T-helper 1 cell treated with Interleukin-12 subunit alpha and Interleukin-12 subunit beta and Interleukin-4 antibody, amounts not matched to agents 30 ng/mL and 1 ng/mL, for 36 hours (primary cell): Measurements from ENCODE around the gene CLEC4F. TPM values are rescaled to one million over a fixed set of nuclear protein-coding genes. Genes with fewer than 3 reads are reported as not detected.

Experiments
- intact Hi-C: fragments of 100-400 bp; cut with micrococcal nuclease; formaldehyde crosslinking; loops from one replicate; pipeline ENCODE4 v1.15.1; 2024
- total RNA-seq: library from RNA; stranded (reverse); gene quantifications from 2 replicates; pipeline ENCODE4 v1.2.3, GENCODE V29; 2022

CLEC4F gene
- total RNA-seq, 1 donor from 2014 or later, result 0.12 TPM

DNA sequence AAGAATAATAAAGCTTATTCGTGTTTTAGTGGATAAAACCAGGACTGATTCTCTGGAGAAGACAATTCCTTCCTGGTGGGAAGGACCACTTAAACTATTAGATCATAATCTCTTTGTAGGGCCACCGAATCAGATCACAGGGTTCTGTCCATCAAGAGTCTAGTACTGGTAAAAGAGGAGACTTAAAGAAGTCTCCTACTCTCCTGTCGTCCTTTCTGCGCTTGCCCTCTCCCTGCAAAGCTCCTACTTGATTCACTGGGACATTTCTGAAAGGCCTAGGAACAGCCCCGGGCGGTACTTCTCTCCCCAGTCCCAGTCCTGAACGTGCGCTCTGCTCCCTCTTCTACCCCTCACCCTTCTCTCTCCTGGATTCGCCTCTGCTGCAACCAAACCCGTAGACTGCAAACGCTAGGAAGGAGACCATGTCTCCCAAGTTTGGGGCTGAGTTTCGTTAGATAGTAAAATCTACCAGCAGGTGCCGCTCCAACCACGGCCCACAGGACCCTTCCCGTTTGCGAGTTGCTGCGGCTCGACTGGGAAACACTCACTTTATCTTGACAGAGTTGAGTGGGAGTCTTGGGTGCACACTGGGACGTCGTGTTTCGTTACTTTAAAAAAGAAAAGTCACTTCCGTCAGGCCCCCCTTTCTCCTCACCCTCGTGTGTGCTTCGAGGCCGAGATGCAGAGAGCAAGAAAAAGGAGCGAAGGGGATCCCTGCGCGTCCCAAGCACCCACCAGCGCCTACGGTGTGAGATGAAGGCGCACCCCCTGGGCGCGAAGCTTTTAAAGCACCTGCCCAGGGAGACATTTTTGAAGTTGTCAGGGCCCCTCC lies 30.9 kb downstream of the CLEC4F start:
- intact Hi-C loops, result loop anchor here (1.0 to 5.0 kb wide), 5 partner anchors 73 to 237 kb away; partner anchors contain the start of gene TGFA

DNA sequence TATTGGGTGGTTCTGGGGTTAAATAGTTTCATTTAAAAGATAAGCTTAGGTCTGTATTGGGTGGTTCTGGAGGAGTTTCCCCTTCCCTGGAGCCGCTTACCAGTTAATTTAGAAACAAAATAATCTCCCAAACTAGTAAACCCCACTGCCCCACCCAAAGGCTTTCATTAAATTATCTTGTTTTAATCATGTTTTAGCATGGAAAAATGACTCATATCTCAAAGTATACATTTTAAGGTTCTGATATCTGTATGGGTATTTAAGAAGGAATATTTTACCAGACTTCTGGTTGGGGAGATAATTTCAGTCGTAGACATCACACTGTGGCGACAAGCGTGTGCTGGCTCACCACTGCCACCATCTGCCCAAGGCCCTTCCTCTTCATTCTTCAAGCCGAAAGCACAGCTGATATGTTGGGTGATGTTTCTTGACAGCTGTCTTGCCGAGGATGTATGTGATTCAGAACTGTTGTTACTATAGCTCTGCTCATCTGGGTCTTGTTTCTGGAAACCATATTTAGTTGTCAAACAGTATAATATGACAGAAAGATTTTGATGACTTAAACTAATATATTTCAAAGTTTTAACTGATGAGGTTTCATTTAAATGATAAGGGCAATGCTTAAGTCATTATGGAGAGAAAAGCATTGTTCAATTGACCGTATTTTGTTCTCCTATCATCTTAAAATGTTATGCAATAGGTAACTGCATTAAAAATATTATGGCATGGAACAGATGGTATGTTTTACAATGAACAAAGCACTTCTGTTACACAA lies 35.1 kb downstream of the CLEC4F start:
- intact Hi-C loops, result loop anchor here (1.0 to 5.0 kb wide), 3 partner anchors 130 to 481 kb away; partner anchors contain the start of gene TGFA

DNA sequence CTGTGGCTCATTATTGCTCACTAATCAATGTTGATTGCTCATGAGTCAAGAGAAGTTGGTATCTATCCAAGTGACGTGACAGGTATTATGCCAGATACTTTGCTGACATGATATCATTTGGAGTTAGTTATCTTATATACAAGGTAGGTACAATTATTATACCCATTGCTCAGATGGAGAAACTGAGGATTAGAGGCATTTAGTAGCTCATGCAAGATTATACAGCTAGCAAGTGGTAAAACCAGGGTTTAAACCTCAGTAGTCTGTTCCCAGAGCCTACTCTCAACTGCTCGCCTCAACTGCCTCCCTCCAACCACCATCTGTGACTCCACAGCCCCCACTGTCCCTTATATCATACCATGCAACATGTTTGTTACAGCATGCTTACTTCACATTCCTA lies 36.1 kb downstream of the CLEC4F start:
- intact Hi-C loops, result no loop called here

DNA sequence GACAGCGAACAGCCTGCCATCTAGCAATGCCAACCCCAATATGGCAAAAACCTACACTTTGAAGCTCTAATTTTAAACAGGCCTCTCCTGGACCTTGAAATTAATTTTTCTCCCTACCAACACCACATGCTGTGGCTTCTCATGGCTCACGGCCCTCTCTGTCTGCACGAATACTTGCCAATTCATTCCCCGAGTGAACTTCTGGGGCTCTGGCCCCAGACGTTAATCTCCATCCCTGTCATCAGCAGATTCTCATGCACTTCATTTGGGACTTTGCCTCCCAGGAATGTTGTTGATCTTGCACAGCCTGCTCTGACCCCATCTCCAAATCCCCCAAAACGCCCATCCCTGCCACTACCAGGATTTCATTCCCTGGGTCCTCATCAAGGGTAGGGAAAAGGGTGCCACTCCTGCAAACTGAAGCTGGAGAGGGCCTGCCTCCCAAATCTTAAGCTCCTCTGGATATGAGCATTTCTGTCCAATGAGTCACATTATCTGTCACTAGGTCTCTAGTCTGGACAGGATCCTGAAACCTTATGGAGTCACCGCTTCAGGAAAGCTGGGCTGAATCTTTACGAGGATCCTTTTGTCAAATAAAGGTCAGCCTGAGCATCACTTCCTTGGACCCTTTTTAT lies 40.4 kb downstream of the CLEC4F start:
- intact Hi-C loops, result no loop called here

DNA sequence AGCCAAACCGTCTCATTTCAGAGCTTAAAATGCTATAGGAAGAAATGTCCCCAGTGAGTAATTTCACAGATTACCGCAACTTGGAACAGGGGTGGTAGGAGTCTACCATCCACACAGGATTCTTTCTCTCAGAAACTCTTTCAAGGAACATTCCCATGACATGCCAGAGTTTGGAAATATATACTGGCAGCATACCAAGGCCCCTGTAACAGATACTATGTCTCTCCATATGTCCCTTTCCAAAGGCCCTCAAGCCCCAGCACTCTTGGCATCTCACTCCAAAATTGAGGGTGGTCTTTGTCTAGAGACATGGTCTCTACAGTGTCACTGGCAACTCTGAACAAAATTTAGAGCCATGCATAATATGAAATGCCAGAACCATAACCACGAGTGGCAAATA lies 40.9 kb downstream of the CLEC4F start:
- intact Hi-C loops, result no loop called here

DNA sequence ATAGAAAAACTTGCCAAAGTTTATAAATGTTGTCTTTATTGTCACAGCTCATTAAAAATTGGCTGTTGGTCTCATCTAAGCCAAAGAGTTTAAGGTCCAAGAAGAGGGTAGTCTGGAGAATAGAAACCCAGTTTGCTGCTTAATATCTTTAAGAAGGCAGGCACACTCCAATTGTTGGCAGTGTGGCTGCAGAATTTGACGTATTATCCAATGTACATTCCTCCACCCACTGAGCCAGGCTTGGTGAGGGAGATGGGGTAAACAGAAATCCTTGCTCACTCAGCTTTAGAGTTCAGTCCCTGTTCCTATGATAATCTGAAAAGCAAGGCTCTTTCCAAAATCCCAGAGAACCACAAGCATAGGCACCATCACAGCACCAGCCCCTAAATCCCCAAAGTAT lies 41.7 kb downstream of the CLEC4F start:
- intact Hi-C loops, result no loop called here

DNA sequence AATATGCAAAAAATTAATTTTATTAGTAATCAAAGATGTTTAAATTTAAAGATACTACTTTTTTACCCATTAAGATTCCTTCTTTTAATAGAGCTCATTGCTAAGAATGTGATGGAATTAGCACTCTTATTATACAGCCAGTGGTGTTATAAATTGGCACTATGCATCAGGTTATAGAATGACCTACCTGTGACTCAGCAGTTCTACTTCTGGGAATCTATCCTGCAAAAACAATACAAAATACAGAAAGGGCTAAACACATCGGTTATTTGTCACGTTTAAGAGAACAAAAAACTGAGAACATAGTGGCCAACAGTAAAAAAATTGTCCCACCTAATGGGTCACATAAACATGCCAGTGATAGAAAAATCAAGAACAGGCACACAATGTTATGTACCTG lies 42.9 kb downstream of the CLEC4F start:
- intact Hi-C loops, result no loop called here

DNA sequence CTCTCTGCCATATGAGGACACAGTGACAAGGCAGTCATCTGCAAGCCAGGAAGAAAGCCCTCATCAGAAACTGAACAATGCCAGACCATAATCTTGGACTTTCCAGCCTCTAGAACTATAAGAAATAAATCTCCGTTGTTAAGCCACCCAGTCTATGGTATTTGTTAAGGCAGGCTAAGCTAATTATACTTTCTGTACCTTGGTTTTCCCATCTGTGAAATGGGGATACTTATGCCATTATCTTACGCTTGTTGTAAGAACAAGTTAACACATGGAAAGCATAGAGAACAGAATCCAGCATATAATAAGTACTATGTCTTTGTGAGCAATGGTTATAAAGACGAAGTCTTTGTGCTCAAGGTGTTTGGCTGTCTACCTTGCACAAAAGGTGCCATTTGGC lies 44.1 kb downstream of the CLEC4F start:
- intact Hi-C loops, result no loop called here

DNA sequence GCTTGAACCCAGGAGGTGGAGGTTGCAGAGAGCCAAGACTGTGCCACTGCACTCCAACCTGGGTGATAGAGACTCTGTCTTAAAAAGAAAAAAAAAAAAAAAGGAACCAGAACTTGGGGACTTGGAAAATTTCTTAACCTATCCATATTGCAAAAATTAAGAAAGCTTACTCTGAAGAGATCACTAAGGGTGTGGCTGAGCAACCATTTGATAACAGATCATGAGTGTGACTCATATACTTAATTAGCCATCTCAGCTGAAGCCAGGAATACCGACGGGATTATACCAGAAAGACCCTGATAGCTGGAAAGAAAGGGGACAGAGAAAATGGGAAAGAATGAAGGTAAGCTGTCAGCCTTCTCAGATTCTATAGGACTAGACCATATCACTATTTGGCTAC lies 45.3 kb downstream of the CLEC4F start:
- intact Hi-C loops, result no loop called here

DNA sequence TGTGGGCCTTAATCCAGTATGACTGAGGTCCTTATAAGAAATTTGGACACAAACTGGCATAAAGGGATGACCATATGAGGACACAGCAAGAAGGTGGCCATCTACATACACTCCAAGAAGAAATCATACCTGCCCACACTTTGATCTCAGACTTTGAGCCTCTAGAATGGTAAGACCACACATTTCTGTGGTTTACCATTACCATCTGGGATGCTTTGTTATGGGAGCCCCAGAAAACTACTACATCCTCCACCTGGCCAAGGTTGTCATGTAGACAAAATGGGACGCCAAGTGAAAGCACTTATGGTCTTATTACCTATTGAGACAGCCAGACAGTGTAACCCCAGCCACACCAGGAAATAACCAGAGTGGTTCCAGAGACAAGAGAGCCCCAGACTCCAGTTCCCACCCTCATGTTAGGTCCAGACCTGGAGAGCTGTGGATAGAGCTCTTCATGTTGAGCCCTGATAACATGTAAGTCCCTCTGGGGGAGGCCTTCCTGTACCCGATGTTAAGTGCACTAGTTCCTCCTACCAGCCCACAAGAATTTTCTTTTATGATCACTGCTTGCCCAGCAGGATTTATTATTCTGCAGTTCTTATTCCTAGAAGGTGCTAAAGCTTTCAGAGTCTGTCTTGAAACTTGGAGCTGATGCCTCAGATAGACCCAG lies 47.8 kb downstream of the CLEC4F start:
- intact Hi-C loops, result no loop called here

DNA sequence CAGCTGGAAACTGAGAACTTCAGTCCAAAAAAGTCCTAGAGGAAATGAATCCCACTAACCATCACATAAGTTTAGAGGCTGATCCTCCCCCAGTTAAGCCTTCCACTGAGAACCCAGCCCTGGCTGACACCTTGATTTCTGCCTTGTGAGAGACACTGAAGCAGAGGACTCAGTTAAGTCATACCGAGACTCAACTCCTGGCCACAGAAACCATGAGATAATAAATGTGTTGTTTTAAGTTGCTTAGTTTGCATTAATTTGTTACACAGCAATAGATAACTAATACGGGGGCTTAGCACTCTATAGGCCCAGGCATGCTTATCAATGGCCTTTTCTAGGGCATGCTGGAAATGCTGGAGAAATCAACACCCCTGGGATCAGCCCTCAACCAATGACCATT lies 49.0 kb downstream of the CLEC4F start:
- intact Hi-C loops, result no loop called here

DNA sequence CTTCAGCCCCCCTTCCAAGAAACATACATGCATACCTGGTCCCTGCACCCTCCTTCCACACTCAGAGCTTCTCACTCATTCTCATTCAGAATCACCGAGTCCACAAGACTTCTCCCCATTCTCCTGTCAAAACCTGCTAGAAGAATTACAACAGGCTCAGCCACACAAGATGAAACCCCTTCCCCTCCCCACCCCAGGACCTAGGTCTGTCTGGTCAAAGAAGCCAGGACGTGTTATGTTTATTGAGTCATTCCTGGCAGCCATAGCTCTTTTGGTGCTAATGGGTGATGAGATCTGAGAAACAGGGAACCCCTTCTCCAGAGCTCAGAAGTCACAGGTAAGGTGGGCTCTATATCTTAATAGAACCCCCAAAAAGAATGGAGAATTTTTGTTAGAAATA lies 50.9 kb downstream of the CLEC4F start:
- intact Hi-C loops, result loop anchor here (5.0 kb wide), 1 partner anchor 1382 kb away; the partner anchor contains the start of gene GFPT1

DNA sequence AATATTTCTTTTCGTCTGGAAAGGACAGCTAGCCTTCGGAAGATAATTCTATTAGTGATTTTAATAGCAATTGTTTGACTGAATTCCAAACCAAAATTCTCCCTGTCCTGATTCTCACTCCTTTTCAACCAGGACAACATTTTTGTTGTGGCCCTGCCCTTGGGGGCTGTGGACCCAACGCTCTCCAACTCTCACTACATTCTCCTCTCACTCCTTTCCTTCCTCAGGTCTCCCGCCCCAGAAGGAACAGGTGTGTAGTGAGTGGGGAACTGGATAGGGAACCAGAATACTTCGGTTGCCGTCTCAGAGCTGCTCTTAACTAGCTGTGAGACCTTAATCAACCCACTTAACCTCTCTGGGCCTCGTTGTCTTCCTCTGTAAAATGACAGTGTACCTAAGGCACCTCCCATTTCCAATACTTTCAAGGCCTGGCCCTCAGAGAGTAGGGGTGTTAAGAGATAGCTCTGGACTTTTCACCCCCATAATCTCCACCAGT lies 51.8 kb downstream of the CLEC4F start:
- intact Hi-C loops, result loop anchor here (1.0 to 5.0 kb wide), 2 partner anchors 113 to 1381 kb away; partner anchors contain the start of gene GFPT1

DNA sequence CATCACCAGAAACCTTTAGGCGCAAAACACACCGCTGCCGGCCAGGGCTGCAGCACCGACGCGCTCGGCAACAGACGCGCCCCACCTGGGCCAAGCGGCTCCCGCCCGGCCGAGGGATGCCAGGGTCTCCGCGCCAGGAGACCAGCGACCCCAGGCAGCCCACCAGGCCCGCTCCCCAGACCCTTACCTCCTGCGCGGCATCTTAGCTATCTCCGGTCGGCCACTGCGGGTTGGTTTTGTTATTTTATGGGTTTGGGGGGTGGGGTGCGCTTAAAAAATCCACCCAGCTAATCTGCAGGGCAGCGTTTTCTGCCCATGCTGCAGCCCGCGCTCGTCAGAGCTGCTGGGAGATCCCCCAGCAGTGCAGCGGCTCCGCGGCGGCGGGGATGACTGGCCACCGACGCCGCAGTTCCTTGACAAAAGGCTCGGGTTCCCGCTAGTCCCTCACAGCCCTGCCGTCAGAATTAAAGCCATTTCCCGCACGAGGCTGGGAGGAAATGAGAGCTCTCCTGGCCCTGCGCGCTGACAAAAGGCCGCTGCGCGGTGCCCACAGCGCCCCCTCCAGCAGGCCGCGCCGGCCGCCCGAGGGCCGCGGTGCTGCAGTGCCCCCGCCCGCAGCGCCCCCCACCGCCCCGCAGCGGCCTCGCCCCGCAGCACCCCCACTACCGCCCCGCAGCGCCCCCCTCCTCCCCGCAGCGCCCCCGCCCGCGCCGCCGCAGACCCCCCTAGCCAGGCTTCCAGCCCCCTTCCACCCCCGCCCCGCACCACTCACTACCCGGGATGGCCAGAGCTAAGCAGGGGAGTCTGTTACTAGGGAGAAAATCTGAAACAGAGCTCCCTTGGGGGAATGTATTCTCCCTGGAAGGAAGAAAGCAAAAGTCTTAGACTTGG lies 52.5 kb downstream of the CLEC4F start, which contains the start of gene ADD2:
TSS of gene ADD2 (minus strand) at position 502 of the 891 bp plus-strand sequence. CDS start 61,792 bp downstream, outside the sequence.
- intact Hi-C loops, result loop anchor here (1.0 to 5.0 kb wide), 3 partner anchors 113 to 1381 kb away; partner anchors contain the start of gene GFPT1

DNA sequence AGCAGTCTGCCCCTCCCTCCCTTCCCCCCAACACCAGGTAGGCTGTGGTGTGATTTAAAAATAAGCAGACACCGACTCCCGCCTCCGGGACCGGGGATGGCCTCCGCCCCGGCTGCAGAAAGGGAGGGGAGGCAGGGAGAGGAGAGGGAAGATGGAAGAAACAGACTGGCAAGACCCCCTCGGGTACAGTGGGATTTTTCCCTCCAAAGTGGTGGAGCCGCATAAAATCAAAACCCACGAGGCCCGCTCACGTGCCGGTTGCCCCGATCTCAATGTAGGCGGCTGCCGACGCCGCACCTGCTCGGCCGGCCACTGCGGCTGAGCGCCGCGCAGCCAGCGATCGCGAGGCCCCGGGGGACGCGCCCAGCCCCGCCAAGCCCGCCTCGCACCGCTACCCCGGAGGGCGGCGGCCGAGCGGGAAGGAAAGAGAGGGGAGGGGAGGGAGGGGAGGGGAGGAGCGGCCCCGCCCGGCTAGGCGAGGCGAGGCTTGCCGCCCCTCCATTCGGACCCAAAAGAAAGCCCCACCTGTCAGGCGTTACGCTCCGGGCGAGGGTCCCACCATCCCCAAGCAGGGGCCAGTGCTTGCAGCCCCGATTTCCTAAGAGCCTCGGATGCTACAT lies 53.2 kb downstream of the CLEC4F start:
- intact Hi-C loops, result loop anchor here (1.0 to 5.0 kb wide), 2 partner anchors 463 to 1380 kb away; partner anchors contain the start of gene GFPT1

DNA sequence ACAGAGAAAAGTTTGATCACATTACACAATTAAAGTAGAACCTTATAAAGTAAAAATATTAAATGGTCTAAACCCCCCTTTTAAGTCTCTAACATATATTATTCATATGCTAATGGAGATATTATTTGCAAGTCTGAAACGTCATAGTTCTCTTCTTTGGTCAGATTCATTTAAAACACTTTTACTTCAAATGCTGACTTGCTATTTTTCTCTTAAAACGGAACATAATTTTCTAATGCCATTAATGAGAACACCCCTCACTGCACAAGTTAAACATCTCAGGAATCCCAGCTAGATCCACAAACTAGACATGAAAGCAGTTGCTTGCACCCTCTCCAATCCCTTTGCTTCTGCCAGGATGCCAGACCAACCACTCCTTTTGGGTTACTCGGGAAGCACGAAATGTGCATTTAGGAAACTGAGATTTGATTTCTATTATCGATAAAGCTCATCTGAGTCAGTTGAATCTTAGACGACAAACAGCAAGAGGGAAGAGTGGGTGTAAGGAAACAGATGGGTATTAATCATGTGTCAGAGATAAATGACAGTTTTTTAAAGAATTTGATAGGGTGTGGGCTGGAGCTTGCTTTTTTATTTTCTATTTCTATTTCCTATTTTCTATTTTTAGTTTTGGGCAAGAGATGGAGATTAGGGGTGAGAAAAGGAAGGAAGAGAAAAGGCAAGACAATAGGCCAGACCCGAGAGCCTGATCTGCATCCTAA lies 53.9 kb downstream of the CLEC4F start:
- intact Hi-C loops, result loop anchor here (1.0 to 5.0 kb wide), 2 partner anchors 462 to 1379 kb away; partner anchors contain the start of gene GFPT1

DNA sequence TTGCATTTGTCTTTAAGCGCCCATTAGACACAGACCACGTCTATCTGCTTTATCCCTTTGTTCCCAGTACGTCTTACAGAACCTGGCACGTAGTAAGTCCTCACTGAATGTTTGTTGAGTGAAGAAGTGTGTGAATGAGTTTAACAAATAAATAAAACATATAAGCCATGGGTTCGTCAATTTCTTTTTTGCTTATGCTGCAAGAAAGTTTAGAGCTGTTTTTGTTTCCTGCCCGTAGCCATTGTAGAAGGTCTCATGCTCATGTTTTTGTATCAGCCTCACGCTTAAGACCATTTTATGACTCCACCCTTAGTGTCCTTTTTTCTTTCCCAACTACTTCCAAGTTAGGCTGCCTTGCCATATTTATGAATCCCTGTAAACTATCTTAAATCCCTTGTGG lies 54.9 kb downstream of the CLEC4F start:
- intact Hi-C loops, result loop anchor here (5.0 kb wide), 1 partner anchor 1378 kb away; the partner anchor contains the start of gene GFPT1

DNA sequence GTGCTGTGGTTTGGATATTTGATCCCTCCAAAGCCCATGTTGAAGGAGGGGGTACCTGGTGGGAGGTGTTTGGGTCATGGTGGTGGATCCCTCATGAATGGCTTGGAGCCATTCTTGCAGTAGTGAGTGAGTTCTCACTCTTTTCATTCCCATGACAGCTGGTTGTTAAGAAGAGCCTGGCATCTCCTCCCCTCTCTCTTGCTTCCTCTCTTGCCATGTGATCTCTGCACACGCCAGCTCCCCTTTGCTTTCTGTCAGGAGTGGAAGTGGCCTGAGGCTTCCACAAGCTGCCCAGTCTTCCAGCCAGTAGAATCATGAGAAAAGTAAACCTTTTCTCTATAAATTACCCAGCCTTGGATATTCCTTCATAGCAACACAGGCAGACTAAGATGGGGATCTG lies 61.0 kb downstream of the CLEC4F start:
- intact Hi-C loops, result no loop called here
